ENCODE data around the gene HRAS. TPM values are rescaled to one million over a fixed set of nuclear protein-coding genes. Genes with fewer than 3 reads are reported as not detected.

HRAS gene
- total and polyA plus RNA-seq, 2 of the 13 experiments (the other 11 are each of a cell fraction or from before 2014, with no cell fraction given), result 32.9 to 50.0 TPM

- TF ChIP-seq, protein P1, sequence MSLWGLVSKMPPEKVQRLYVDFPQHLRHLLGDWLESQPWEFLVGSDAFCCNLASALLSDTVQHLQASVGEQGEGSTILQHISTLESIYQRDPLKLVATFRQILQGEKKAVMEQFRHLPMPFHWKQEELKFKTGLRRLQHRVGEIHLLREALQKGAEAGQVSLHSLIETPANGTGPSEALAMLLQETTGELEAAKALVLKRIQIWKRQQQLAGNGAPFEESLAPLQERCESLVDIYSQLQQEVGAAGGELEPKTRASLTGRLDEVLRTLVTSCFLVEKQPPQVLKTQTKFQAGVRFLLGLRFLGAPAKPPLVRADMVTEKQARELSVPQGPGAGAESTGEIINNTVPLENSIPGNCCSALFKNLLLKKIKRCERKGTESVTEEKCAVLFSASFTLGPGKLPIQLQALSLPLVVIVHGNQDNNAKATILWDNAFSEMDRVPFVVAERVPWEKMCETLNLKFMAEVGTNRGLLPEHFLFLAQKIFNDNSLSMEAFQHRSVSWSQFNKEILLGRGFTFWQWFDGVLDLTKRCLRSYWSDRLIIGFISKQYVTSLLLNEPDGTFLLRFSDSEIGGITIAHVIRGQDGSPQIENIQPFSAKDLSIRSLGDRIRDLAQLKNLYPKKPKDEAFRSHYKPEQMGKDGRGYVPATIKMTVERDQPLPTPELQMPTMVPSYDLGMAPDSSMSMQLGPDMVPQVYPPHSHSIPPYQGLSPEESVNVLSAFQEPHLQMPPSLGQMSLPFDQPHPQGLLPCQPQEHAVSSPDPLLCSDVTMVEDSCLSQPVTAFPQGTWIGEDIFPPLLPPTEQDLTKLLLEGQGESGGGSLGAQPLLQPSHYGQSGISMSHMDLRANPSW (CRISPR knock-in tag; IDR thresholded peaks at IDR 0.05; ENCODE audit: borderline replicate concordance), result no peak
- TF ChIP-seq ELF4 (CRISPR knock-in tag; IDR thresholded peaks at IDR 0.05; ENCODE audit: borderline replicate concordance) (no peak), MZF1 (CRISPR knock-in tag; IDR thresholded peaks at IDR 0.05; ENCODE audit: borderline replicate concordance) (no peak), ZFX (CRISPR knock-in tag; IDR thresholded peaks at IDR 0.05; ENCODE audit: low read depth) (peak; percentile 29; the same call in 1 of the 2 replicates), GATAD1 (CRISPR knock-in tag; IDR thresholded peaks at IDR 0.05) (0 out of 2 replicates have a peak, but pooled peaks have one; percentile 36), NFKB2 (CRISPR knock-in tag; IDR thresholded peaks at IDR 0.05; ENCODE audit: borderline replicate concordance) (peak; percentile 84; the same call in 1 of the 2 replicates), POLR2AphosphoS5 (IDR thresholded peaks at IDR 0.05; ENCODE audit: low read depth, low read length) (no peak), RNF2 (conservative IDR thresholded peaks at IDR 0.05; ENCODE audit: low read depth) (no peak), ZNF891 (CRISPR knock-in tag; IDR thresholded peaks at IDR 0.05) (peak; percentile 57; the same call in 1 of the 2 replicates), POGZ (CRISPR knock-in tag; IDR thresholded peaks at IDR 0.05) (no peak), ATF1 (CRISPR knock-in tag; IDR thresholded peaks at IDR 0.05) (no peak), ZNF124 (CRISPR knock-in tag; IDR thresholded peaks at IDR 0.05) (no peak), KLF6 (CRISPR knock-in tag; IDR thresholded peaks at IDR 0.05) (0 out of 2 replicates have a peak, but pooled peaks have one; percentile 56), MNT (IDR thresholded peaks at IDR 0.05) (peak; percentile 87), HNRNPH1 (optimal IDR thresholded peaks at IDR 0.05; ENCODE audit: low read depth, low read length) (no peak), ZNF878 (CRISPR knock-in tag; IDR thresholded peaks at IDR 0.05) (0 out of 2 replicates have a peak, but pooled peaks have one; percentile 64), TMF1 (CRISPR knock-in tag; IDR thresholded peaks at IDR 0.05; ENCODE audit: low read depth) (no peak), ZNF703 (CRISPR knock-in tag; IDR thresholded peaks at IDR 0.05; ENCODE audit: borderline replicate concordance) (no peak), ZFP36L1 (CRISPR knock-in tag; IDR thresholded peaks at IDR 0.05) (no peak)
- TF ChIP-seq, protein P2, sequence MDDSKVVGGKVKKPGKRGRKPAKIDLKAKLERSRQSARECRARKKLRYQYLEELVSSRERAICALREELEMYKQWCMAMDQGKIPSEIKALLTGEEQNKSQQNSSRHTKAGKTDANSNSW (CRISPR knock-in tag; IDR thresholded peaks at IDR 0.05; ENCODE audit: borderline replicate concordance), result peak; percentile 75; the same call in 1 of the 2 replicates
- TF ChIP-seq, protein P3, sequence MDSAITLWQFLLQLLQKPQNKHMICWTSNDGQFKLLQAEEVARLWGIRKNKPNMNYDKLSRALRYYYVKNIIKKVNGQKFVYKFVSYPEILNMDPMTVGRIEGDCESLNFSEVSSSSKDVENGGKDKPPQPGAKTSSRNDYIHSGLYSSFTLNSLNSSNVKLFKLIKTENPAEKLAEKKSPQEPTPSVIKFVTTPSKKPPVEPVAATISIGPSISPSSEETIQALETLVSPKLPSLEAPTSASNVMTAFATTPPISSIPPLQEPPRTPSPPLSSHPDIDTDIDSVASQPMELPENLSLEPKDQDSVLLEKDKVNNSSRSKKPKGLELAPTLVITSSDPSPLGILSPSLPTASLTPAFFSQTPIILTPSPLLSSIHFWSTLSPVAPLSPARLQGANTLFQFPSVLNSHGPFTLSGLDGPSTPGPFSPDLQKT (CRISPR knock-in tag; IDR thresholded peaks at IDR 0.05; ENCODE audit: borderline replicate concordance), result no peak
- TF ChIP-seq, protein P4, sequence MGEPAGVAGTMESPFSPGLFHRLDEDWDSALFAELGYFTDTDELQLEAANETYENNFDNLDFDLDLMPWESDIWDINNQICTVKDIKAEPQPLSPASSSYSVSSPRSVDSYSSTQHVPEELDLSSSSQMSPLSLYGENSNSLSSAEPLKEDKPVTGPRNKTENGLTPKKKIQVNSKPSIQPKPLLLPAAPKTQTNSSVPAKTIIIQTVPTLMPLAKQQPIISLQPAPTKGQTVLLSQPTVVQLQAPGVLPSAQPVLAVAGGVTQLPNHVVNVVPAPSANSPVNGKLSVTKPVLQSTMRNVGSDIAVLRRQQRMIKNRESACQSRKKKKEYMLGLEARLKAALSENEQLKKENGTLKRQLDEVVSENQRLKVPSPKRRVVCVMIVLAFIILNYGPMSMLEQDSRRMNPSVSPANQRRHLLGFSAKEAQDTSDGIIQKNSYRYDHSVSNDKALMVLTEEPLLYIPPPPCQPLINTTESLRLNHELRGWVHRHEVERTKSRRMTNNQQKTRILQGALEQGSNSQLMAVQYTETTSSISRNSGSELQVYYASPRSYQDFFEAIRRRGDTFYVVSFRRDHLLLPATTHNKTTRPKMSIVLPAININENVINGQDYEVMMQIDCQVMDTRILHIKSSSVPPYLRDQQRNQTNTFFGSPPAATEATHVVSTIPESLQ (CRISPR knock-in tag; conservative IDR thresholded peaks at IDR 0.05), result no peak
Observed at GRCh38 chr11:538431-539051, 3.2 kb upstream of the HRAS start (continued).
